Left colon (tissue), 2 donors: ENCODE measurements around the gene NT5DC3. TPM values are rescaled to one million over a fixed set of nuclear protein-coding genes. Genes with fewer than 3 reads are reported as not detected.
A peak's percentile ranks its signal among the peaks of the same experiment; 100 is the strongest.
"Not testable (repeated sequence)": the region's sequence is repeated elsewhere in the genome, so short reads cannot be mapped to it uniquely, and the experiment has no call there.

Source experiments
- ATAC-seq: fragments of 200-7000 bp; cut with Tn5 transposase; one replicate; pipeline ENCODE4 v1.9.1; 2020; ENCODE audit warnings: mild to moderate bottlenecking, moderate library complexity
- DNase-seq, 2 donors: peaks; one replicate each; pipeline ENCODE4 v3.0.0-alpha.2; 2020
- intact Hi-C, 2 donors: fragments of 100-400 bp; cut with DNase I in 1 of 2; cut with micrococcal nuclease in 1 of 2; formaldehyde crosslinking; loops; one replicate each; pipeline versions ENCODE4 v1.11.2 to v1.14.0; 2022; cut with DNase I, micrococcal nuclease
- total RNA-seq, 2 donors: library from RNA; stranded (reverse); fragmentation: NEBNext Ultra II Directional; extraction: Animal tissue kit (Norgen Biotek cat#: 25700); gene quantifications; one replicate each; pipeline ENCODE4 v1.2.1, GENCODE V29; 2021
- donor health status: DM: no; HTN: no; CAD: no.
- donor health status: DM: yes; HTN: yes; CAD: no.

The NT5DC3 gene
- total RNA-seq, 2 donors from 2014 or later = 14.4 to 24.0 TPM

DNA sequence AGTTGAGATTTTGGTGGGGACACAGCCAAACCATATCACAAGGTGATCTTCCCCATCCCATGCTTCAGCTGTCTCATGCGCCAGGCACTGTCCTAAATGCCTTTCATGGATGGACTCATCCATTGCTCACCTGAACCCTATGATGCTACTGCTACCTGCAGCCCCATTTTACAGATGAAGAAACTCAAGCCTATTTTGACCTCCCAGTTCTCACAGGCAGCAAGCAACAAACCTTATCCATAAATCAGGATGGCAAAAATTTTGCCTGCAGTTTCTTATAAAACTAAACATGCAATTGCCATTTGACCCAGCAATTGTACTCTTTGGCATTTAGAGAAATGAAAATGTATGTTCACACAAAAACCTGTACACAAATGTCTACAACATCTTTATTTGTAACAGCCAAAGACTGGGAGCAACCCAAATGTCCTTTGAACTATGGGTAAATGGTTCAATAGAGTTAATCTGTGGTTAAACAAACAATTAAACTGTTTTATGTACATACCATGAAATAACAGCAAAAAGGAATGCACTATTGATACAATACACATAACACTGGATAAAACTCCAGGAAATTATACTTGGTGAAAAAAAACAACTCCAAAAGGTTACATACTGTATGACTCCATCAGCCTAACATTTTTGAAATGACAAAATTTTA is 2.6 kb downstream of the NT5DC3 start:
- DNase-seq (no peak), ATAC-seq (no peak)
- intact Hi-C loops = no loop called here

DNA sequence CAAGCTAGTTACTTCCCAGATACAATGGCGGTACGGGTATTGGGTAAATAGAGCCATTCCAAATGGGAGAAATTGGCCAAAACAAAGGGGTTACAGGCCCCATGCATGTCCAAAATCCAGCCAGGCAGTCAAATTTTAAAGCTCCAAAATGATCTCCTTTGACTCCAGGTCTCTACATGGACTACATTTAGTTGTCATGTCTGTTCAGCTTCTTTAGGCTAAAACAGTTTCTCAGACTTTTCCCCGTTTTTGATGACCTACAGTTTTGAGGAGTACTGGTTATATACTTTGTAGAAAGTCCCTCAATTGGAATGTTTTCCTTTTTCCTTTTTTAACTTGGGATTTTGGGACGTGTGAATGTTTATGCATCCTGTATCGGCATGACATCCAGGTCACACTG is 4.7 kb downstream of the NT5DC3 start:
- DNase-seq (no peak), ATAC-seq (no peak)
- intact Hi-C loops = no loop called here

DNA sequence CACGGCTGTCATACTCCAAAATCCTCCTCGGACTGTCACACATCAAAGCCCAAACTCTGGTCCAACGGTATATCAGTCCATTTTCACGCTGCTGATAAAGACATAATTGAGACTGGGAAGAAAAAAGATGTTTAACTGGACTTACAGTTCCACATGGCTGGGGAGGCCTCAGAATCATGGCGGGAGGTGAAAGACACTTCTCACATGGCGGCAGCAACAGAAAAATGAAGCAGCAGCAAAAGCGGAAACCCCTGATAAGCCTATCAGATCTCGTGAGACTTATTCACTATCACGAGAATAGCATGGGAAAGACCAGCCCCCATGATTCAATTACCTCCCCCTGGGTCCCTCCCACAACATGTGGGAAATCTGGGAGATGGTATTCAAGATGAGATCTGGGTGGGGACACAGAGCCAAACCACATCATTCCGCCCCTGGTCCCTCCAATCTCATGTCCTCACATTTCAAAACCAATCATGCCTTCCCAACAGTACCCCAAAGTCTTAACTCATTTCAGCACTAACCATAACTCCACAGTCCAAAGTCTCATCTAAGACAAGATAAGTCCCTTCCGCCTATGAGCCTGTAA is 5.2 kb downstream of the NT5DC3 start:
- ATAC-seq, intact Hi-C loops, DNase-seq: not testable (repeated sequence)

DNA sequence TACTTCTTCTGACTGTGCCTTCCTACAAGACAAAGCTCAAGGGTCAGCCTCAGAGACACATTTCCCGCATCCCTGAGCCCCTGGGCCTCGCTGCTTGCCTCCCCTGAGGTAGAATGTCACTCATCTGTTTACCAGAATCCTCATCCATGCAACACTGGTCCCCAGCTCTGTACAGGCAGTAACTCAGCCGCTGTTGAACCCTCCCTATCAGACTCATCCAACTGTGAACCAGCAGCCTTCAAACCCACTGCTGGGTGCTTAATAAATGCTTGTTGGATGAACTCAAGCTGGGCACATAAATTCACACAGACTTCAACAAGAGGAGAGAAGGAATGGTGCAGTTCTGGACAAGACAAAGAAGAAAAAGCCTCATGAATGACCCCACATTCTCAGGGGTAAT is 6.1 kb downstream of the NT5DC3 start:
- DNase-seq (no peak), ATAC-seq (no peak)
- intact Hi-C loops = no loop called here

DNA sequence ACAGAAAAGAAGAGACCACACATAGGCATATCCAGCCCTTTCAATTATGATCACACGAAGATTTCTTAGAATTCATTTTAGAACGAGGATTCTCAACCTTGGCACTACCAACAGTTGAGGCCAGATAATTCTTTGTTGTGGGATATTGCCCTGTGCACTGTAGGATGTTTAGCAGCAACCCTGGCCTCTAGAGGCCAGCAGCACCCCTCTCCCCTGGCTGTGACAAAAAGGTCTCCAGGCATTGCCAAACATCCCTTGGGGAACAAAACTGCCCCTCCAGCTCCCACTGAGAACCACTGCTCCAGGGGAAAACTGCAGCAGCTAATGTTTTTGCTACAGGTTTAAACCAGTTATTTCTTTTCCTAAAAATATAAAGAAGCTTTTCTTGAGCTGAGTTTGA is 7.1 kb downstream of the NT5DC3 start:
- DNase-seq (no peak), ATAC-seq (no peak)
- intact Hi-C loops = no loop called here

DNA sequence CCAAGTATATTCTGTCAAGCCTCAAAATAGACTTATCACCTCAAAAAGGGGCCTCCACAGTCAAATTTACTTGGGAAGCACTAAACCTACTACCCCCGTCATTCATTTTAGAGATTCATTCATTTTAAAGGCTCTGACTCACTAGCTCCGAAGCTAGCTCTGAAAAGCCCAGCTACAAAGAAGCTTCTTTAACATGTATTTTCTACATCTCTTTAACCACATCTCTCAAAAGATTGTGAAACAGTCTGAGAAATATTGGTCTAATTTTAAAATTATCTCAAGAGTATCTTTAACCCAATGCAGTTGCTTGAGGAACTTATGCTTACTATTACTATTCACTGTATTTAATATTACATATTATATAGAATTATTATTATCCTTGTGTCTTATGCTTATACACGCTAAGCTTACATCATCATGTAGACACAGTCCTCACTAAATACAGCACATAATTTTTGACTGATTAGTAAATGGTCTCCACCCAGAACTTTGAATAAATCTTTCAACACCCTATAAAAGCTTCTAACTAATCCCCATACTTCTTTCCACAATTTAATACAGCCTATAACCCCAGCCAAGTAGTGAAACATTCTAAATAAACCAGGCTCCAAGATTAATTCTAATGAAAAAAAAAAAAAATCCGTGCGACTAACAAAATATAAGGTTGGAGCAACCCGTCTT is 7.8 kb downstream of the NT5DC3 start:
- ATAC-seq (no peak), DNase-seq (no peak)
- intact Hi-C loops = no loop called here

DNA sequence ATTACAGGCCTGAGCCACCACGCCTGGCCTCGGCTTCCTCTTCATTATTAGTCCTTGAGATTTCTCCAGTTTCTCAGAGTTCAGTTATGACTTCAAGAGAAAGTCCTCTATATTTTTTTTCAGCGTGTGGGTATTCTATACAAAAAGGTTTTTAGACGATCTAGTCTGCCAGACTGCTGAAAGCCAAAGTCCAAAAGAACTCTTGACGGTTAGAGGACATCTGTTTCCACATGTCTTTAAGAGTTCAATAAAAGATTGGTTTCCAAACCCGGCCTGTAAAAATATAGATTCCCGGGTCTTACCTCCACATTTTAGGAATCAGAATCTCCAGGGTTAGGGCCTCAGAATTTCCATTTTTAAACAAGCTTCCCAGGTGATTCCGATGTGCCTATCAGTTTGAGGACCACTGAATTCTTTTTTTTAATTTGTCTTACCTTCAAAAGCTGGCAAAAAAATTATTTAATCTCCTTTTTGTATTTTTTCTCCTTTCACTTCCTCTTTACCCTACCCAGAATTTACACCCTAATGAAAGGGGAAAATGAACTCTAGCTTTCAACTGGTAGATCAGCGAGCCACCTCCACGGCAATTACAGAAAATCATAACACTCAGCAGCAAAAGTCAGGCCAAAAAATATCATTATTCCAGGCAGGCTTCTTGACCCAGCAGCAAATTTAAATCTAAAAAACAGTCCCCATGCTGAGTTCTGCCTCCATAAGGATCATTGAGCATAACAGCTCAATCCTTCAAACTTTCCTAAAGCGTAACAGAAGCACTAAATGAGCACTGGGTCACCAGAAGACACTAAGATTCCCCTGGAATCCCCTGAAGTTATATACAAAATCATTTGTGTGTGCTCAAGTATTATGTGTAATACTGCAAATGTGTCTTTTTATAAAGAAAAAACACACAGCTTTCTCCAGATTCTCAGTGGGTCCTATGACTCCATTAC is 8.7 kb downstream of the NT5DC3 start:
- ATAC-seq = no peak
- no peak for DNase-seq
- intact Hi-C loops = no loop called here

DNA sequence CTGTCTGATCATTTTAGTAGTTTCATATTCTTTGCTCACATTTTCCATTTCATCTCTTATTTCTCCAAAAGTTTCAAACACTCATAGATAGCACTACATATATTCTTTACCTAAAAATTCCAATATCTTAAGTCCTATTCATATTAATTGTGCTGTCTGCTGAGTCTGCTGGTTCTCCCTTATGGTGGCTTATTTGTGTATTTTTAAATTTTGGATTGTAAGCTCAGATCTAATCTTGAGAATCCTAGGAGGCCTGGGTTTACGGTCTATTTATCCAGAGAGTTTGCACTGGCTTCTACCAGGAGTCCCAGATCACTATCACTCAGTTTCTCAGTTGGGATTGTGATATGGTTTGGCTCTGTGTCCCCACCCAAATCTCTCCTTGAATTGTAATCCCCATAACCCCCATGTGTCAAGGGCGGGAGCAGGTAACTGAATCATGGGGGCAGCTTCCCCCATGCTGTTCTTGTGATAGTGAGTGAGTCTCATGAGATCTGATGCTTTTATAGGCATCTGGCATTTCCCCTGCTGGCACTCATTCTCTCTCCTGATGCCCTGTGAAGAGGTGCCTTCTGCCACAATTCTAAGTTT is 10.2 kb downstream of the NT5DC3 start:
- intact Hi-C loops = no loop called here
- DNase-seq (no peak), ATAC-seq (no peak)

DNA sequence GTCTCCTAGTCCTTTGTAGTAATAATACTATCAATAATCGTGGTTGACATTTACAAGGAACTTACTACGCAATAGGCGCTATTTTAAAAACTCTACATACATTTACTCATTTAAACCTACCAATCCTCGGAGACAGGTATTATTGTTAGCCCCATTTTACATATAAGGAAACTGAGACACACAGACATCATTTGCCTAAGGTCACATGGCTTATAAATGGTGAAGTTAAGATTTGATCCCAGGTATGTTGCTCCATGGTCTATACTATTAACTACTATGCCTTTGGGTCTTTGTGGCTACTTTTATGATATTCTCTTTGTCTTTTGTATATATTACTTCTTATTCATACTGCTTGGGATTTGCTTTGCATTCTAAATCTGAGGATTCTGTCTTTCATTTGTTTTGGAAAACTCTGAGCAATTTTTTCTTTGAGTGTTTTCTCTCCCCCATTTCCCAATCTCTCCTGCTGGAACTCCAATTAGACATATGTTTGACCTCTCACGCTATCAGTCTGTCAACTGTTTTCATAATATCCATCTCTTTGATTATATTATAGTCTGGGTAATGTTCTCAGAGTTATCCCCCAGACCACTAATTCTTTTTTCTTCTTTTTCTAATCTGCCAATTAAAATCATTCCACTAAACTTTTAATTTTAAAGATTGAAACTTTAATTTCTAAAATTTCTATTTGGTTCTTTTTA is 10.9 kb downstream of the NT5DC3 start:
- intact Hi-C loops = no loop called here
- no peak for ATAC-seq
- DNase-seq = no peak

DNA sequence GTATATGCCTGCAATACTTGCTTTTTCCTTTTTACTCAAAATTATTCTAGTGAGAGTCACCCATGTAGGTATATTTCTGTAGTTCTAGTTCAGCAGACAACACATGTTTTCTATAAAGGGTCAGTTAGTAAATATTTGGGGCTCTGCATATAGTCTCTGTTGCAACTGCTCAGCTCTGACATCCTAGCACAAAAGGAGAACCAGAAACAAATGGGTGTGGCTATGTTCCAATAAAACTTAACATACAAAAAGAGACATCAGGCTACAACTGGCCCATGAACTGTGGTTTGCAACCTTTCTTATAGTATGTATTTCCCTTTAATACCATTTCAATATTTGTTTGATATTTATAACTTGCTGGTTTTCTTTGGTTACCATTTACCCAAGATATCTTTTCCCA is 11.9 kb downstream of the NT5DC3 start:
- no peak for DNase-seq
- ATAC-seq = peak; percentile 45
- intact Hi-C loops = no loop called here

DNA sequence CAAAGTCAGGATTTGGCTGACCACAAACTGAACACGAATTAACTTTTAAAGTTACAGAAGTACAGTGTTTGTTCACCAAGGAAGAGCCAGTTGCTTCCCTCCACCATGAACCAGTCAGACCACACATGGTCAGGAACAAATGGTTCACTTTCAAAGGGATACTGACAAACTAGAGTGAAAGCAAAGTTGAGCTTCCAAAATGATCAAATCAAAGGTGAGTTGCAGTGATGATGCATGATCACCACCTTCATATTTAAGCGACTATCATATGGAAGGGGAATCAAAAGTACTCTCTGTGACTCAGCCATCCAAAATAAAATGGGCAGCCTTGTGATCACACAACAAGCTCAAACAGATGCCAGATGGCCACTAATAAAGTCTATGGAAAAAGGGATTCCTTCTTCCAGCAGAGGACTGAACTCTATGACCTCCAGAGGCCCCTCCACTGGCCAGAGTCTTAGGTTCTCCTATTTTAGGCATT is 13.1 kb downstream of the NT5DC3 start:
- DNase-seq (no peak), ATAC-seq (no peak)
- intact Hi-C loops = no loop called here

DNA sequence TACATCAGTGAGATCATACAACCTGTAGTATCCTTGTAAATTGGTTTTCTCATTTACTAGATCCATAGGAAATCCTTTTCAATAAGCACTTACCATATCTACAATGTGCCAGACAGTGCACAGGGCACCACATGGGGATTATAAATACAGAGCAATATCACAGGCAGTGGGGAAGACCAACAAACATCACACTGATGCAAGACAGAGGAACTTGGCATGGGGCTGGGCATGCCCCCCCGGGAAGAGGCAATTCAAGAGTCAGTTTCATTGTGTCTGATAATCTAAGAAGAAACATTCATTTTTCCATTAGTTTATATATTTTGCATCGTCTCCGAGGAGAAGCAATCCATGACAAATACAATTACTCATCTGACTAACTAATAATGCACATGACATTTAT is 16.2 kb downstream of the NT5DC3 start:
- intact Hi-C loops = no loop called here
- ATAC-seq = peak; percentile 52
- no peak for DNase-seq

DNA sequence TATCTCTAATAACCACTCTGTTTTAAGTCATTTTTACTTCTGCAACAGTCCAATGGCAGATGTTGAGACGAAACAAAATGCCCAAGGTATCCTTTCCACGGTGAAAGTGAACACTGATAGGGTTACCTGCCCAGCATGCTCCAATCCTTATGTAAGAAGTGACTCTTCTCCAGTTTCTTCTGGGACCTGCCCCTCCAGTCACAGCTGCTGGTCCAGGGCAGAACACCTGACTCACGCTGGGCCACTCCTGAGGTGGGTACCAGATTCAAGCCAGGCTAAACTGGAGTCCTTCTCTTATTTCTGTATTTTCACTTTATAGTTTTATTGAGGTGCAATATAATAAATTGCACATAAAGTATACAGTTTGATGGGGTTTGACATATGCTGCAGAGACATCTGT is 16.7 kb downstream of the NT5DC3 start:
- intact Hi-C loops = no loop called here
- peak; percentile 91 for ATAC-seq
- peak; percentile 23 to 49 for DNase-seq

DNA sequence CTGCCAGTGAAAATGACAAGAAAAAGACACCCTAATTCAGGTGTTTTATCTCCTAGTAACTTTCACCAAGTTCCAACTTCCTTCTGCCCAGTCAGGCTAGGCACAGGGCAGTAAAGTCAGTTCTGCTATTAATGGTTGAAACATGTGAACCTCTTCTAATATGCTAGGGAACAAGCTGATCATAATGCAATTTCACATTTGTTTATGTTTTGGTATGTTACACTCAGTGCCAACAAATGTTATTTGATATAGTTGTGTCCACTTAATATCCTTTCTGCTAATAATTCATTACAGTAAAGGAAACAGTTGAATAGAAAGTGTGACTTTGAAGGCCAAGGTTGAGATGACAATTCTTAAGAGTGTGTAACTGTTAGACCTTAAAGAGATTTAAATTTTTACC is 17.2 kb downstream of the NT5DC3 start:
- ATAC-seq (no peak), DNase-seq (no peak)
- intact Hi-C loops = no loop called here

DNA sequence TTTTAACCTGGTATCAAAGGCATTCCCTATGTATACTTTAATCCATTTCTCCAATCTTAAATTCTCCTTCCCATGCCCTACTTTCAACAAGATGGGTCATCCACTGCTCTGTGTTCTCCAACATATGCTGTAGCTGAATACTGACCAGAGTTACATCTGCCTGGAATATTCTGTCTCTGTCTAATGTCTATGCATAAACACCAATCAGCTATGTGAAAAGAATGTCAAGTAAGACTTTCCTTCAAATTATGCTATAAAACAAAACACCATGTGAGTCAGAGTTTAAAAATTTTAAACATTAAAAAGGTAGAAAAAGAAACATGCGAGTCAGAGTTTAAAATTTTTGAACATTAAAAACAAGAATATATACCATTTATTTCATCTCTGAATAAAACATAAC is 19.3 kb downstream of the NT5DC3 start:
- ATAC-seq (no peak), DNase-seq (no peak)
- intact Hi-C loops = no loop called here

DNA sequence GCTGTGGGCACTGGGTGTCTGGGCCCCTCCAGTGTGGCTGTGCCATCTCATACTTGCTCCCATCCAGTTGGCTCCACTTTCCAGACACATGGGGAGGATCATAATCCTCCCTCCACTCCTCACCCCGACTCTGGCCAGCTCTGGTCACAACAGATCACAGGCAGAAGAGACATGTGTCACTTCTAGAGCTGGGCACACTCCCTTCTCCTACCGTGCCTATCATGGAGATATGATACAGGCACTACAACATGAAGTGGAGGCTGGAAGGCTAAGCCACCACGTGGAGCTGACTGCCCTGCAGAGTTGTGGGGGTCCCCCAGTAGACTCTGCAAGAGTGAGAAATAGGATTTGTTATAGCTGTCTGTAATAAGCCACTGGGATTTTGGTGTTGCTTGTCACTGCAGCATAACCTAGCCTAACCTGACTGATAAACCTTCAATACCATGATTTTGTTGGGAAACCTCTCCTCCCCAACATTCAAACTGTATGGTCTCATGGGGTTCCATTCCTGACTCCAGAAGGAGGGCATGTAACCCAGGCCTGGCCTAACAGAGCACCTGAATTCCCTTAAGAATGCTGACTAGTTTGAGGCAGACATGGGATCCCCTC is 20.0 kb downstream of the NT5DC3 start:
- no peak for ATAC-seq
- intact Hi-C loops = no loop called here
- DNase-seq = no peak

DNA sequence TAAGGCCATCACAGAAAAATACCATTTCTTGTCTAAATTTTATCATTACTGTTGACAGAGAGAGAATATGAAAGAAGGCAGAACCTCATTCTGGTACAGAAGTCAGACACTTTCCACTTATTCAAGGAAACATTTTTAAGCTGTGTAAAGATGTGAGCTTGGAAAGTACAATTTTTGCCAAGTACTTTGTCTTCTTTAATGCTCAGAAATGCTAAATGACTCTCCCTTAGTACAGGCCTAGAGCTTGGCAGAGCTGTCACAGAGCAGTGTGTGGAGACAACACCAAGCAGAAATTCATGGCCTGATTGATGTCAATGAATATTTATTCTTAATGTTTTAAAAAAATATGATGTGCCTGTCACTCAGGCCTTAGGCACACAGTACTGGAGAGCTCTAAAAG is 20.7 kb downstream of the NT5DC3 start:
- no peak for DNase-seq
- intact Hi-C loops = no loop called here
- no peak for ATAC-seq

DNA sequence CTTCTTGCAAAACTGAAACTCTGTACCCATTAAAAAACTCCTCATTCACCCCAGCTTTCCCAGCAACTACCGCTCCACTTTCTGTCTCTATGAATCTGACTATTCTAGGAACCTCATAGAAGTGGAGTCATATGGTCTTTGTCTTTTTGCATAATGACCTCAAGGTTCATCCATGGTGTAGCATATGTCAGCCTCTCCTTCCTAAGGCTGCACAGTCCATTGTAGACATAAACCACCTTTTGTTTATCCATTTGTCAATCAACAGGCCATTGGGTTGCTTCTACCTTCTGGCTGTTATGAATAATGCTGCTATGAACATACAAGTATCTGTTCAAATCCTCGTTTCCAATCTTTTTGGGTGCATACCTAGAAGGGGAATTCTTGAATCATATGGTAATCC is 21.1 kb downstream of the NT5DC3 start:
- no peak for ATAC-seq
- intact Hi-C loops = no loop called here
- DNase-seq = no peak
